ENCODE results near the gene CSF3.

The CSF3 gene

DNA sequence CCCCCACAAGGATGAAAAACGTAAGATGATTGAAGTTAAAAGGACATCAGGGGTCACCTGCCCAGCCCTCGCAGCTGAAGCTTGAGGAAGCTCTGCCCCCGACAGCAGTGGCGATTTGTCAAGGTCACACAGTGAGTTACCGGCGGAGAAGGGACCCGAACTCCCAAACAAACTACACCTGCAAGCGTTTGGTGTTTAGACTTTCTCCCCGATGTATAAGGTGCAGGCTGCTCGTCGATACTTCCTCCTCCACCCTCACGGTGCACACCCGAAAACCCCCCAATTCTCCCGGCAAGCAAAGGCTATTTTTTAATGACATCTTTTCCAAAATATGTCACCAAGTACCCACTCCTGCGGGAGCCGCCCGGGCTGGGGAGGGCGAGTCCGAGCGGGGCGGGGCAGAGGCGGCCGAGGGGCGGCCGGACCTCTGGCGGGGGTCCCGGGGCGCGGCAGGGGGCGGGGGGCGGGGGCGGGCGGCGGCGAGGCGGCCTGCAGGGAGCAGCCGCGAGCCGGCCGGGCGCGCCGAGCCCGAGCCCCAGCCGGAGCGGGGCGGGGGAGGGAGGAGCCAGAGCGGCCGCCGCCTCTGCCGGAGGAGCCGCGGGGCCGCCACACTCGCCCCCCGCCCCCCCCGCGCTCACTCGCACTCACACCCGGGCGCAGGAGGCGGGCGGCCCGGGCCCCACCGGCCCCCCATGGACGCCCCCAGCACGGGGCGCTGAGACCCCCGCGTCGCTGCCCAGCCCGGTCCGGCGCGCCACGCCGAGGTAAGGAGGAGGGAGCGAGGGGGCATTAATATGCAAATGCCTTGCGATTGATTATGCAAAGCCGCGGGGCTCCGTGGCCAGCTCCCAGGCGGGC lies 47.3 kb downstream of the CSF3 start, which contains the start of gene THRA:
Gene THRA, plus strand, starts transcription at position 637 of the 858 bp plus-strand sequence. CDS start 11,524 bp downstream, outside the sequence.
- DNase-seq (ENCODE audit: low spot score), result peak; percentile 55

DNA sequence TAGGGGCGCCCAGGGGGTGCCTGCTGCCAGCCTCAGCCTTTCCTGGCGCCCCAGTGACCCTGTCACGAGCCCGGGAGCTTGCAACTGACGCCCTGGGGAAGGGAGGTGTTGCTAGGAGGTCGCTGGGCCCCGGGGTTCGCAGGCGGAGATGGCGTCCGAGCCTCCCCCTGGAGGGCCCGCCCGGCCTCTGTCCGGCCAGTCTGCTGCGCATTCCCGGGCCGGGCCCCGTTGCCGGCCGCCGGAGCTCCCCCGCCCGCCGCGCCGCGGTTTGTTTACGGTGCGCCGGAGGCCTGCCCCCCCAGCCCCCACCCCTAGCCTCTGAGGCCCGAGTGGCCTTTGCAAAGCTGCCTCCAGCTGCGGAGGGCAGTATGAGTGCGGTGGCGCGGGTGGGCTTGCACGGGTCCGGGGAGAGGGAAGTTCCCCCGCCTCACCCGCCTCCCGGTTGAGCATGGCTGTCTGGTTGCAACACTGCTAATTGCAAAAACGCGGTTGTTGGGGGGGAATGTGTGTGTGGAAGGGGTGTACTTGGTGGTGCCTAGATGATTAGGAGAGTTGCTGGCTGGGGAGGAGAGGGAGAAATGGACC lies 48.0 kb downstream of the CSF3 start:
- no peak for DNase-seq (ENCODE audit: low spot score)

DNA sequence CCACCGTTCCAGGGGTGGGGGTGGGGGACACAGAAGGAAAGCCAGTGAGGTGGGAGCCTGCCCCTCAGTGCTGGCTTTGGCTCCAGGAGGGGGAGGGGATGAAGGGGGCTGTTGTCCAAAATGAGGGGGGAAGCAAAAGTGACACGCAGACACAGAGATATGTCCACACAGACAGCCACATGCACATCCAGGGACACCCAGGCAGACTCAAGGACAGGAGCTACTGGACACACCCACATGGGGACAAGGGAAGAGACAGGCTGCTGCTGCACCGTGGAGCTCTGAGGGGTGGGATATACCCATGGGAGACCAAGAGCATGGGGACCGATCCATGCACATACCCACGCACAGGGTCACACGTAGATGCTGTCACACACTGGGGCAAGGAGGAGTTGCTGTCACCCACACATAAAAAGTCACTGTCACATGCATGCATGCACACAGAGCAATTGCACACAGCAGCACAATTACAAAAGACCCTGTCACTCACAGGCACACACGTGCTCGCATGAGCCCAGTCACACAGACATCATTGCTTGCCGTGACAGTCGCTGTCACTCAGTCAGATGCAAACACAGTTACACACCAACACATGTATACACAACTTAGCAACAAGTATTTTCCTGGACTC lies 48.8 kb downstream of the CSF3 start:
- peak; percentile 17 for DNase-seq (ENCODE audit: low spot score)

DNA sequence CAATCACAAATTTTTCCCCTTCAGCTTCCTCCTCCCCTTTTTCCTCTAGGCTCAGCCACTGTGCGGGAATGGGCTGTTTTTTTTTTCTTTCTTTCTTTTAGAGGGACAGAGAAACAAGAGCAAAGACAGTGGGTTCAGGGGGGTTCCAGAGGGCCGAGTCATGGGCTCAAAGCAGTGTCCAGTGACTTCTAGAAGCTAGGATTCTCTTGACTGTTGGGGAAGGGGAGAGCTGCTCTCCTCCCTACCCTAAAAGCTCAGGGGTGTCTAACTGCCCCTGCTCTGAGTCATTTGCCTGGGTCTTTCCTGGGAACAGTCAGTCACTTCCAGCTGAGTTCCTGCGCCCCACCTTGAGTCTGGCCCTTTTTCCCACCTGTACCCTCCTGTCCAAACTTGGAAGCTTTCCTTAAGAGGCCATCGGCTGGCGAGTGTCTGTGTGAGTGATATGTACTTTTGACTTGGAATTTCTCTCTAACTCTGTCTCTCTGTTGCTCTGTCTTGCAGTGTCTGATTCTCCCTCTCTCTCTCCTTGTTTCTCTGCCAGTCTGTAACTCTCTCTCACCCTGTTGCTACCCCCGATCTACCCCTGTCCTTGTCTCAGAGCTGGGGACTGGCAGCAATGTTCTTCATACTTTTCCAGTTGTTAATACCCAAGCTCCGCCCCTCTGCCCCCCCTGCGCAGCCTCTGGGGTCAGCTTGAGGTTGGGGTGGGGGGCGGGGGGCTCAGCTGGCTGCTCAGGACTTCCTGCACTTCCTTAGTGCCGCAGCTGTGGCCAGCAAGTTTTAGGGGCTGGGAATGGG lies 49.9 kb downstream of the CSF3 start:
- no peak for DNase-seq (ENCODE audit: low spot score)

GRCh38 chr17:40065769-40066510 lies 50.7 kb downstream of the CSF3 start:
- no peak for DNase-seq (ENCODE audit: low spot score)
